A673 (cell line): ENCODE measurements around the gene CDH4. TPM values are rescaled to one million over a fixed set of nuclear protein-coding genes. Genes with fewer than 3 reads are reported as not detected.

Source experiments
- BruUV-seq: library from RNA; stranded (reverse); fragments of 400-500 nt; replicated peaks from 2 replicates; lab custom pipeline; 2021; lab: Mats Ljungman, UMichigan
- CTCF ChIA-PET: fragments of 300-600 bp; sonication (Branson Sonifier 250); formaldehyde crosslinking; loops from one replicate; lab custom pipeline; 2022; ENCODE audit warnings: antibody characterized with exemption; lab: Charles Lee
- POLR2A ChIA-PET: fragments of 300-600 bp; sonication (Branson Sonifier 250); formaldehyde crosslinking; loops from one replicate; lab custom pipeline; 2022; ENCODE audit warnings: antibody characterized with exemption; ENCODE audit not compliant: low non-redundant PET; lab: Charles Lee
- DNase-seq: peaks from one replicate; pipeline ENCODE4 v3.0.0-alpha.2; 2015; ENCODE audit warnings: low spot score
- H3K27ac ChIP-seq: fragments of 200-600 bp; sonication (generic); 2 replicates; pipeline ENCODE4 v1.5.1; 2016; ENCODE audit warnings: mixed run types, low read depth, mild to moderate bottlenecking, mixed read lengths, antibody characterized with exemption, low read length; ENCODE audit not compliant: poor library complexity, severe bottlenecking
- H3K27me3 ChIP-seq: fragments of 200-600 bp; sonication (generic); replicated peaks from 2 replicates; pipeline ENCODE4 v1.6.1; 2017; ENCODE audit warnings: mixed run types, low read depth, mild to moderate bottlenecking, mixed read lengths, antibody characterized with exemption, low read length; ENCODE audit not compliant: insufficient read depth, poor library complexity
- H3K36me3 ChIP-seq: fragments of 200-600 bp; sonication (generic); 2 replicates; pipeline ENCODE4 v1.6.1; 2016; ENCODE audit warnings: mixed run types, mild to moderate bottlenecking, mixed read lengths, antibody characterized with exemption, low read length; ENCODE audit not compliant: insufficient read depth, poor library complexity, severe bottlenecking
- H3K4me1 ChIP-seq: fragments of 200-600 bp; sonication (generic); 2 replicates; pipeline ENCODE4 v1.6.1; 2017; ENCODE audit warnings: mixed run types, mild to moderate bottlenecking, mixed read lengths, antibody characterized with exemption, low read length; ENCODE audit not compliant: insufficient read depth, poor library complexity, severe bottlenecking
- H3K4me3 ChIP-seq: fragments of 200-600 bp; sonication (generic); 2 replicates; pipeline ENCODE4 v1.5.1; 2016; ENCODE audit warnings: low read depth, mixed run types, mild to moderate bottlenecking, mixed read lengths, low read length; ENCODE audit not compliant: poor library complexity, severe bottlenecking
- H3K9me3 ChIP-seq: fragments of 200-600 bp; sonication (generic); 2 replicates; pipeline ENCODE4 v1.6.1; 2016; ENCODE audit warnings: mixed run types, low read depth, mild to moderate bottlenecking, mixed read lengths, antibody characterized with exemption, low read length; ENCODE audit not compliant: poor library complexity, severe bottlenecking
- CTCF ChIP-seq: fragments of 300-800, 200-600 bp; sonication (generic); conservative IDR thresholded peaks from 2 replicates; pipeline ENCODE4 v1.5.1; 2017; ENCODE audit warnings: low read depth, mild to moderate bottlenecking, antibody characterized with exemption, low read length, moderate library complexity, mixed read lengths
- EZH2 ChIP-seq: fragments of 200-600 bp; sonication (generic); IDR thresholded peaks from 2 replicates; pipeline ENCODE4 v1.6.1; 2017; ENCODE audit warnings: borderline replicate concordance, low read depth, mild to moderate bottlenecking, mixed read lengths, antibody characterized with exemption, low read length; ENCODE audit not compliant: poor library complexity, severe bottlenecking
- intact Hi-C: fragments of 100-400 bp; cut with micrococcal nuclease; formaldehyde crosslinking; loops from one replicate; pipeline ENCODE4 v1.10.0; 2022; ENCODE audit not compliant: unreplicated experiment
- total RNA-seq: library from RNA; stranded (reverse); gene quantifications from 2 replicates; pipeline ENCODE4 v1.2.3, GENCODE V29; 2021

The CDH4 gene
- total RNA-seq, 1 experiment from 2014 or later = 8.3 TPM

DNA sequence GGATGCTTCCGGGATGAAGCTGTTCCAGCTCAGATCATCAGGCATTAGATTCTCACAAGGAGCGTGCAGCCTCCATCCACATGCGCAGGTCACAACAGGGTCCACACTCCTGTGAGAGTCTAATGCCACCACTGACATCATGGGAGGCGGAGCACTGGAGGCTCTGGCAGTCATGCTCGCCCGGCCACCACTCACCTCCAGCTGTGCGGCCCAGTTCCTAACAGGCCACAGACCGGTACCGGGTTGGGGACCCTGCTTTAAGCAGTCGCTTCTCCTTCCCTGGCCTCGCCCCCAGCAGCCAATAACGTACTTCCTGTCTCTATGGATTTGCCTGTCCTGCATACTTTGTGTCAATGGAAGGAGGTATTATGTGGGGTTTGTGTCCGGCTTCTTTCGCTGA lies 576.8 kb downstream of the CDH4 start:
- no peak for TF ChIP-seq CTCF
- no peak for TF ChIP-seq EZH2
- H3K36me3 ChIP-seq = no peaks in the 10 kb centered on the region
- no TSS peak for BruUV-seq
- ChIA-PET CTCF (no interaction called here), POLR2A (no interaction called here)
- H3K27ac ChIP-seq = no peak overlapping the region
- no peaks in the 10 kb centered on the region for H3K9me3 ChIP-seq
- no peak overlapping the region for H3K4me3 ChIP-seq
- peaks cover 16% of the 10 kb centered on the region for H3K27me3 ChIP-seq
- DNase-seq = no peak
- H3K4me1 ChIP-seq = no peaks in the 10 kb centered on the region
- intact Hi-C loops = no loop called here

DNA sequence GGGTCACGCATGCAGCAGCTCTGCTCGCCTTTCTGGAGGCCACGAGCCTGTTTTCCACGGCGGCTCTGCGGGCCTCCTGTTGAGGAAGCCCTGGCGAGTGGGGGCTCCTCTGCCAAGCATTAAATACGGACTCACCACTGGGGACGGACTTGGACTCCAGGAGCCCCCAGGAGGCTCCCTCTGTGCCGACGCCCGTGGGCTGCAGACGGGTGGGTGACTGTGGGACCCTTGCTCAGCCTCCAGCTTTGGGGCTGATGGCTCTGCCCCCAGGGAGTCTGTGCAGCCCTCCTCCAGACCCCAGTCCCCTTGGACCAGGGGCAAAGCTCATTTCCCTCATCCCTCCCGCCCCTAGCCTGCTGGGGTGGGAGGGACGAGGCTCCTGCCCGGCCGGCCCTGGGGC lies 577.5 kb downstream of the CDH4 start:
- POLR2A ChIA-PET = no interaction called here
- intact Hi-C loops = no loop called here
- no peak for TF ChIP-seq CTCF
- TF ChIP-seq EZH2 = no peak
- no peak overlapping the region for H3K4me3 ChIP-seq
- BruUV-seq = no TSS peak
- no peaks in the 10 kb centered on the region for H3K36me3 ChIP-seq
- H3K27ac ChIP-seq = no peak overlapping the region
- peaks cover 16% of the 10 kb centered on the region for H3K27me3 ChIP-seq
- DNase-seq = no peak
- H3K9me3 ChIP-seq = no peaks in the 10 kb centered on the region
- no peaks in the 10 kb centered on the region for H3K4me1 ChIP-seq
- CTCF ChIA-PET = no interaction called here

GRCh38 chr20:61830241-61830930 lies 578.3 kb downstream of the CDH4 start:
- H3K4me3 ChIP-seq = no peak overlapping the region
- CTCF ChIA-PET = no interaction called here
- no peaks in the 10 kb centered on the region for H3K4me1 ChIP-seq
- no peak for DNase-seq
- no peaks in the 10 kb centered on the region for H3K36me3 ChIP-seq
- TF ChIP-seq CTCF (no peak), EZH2 (no peak)
- intact Hi-C loops = no loop called here
- POLR2A ChIA-PET = no interaction called here
- peaks cover 16% of the 10 kb centered on the region for H3K27me3 ChIP-seq
- no peaks in the 10 kb centered on the region for H3K9me3 ChIP-seq
- BruUV-seq = no TSS peak
- H3K27ac ChIP-seq = no peak overlapping the region
